ENCODE results near the gene PPP2R5D. TPM values are rescaled to one million over a fixed set of nuclear protein-coding genes. Genes with fewer than 3 reads are reported as not detected.
"Not testable (repeated sequence)": the region's sequence is repeated elsewhere in the genome, so short reads cannot be mapped to it uniquely, and the experiment has no call there.

The PPP2R5D gene
- total and polyA plus RNA-seq, 9 of the 15 experiments (the other 6 are each of a cell fraction or from before 2014, with no cell fraction given) = 1.3 to 96.1 (median 38.4) TPM

DNA sequence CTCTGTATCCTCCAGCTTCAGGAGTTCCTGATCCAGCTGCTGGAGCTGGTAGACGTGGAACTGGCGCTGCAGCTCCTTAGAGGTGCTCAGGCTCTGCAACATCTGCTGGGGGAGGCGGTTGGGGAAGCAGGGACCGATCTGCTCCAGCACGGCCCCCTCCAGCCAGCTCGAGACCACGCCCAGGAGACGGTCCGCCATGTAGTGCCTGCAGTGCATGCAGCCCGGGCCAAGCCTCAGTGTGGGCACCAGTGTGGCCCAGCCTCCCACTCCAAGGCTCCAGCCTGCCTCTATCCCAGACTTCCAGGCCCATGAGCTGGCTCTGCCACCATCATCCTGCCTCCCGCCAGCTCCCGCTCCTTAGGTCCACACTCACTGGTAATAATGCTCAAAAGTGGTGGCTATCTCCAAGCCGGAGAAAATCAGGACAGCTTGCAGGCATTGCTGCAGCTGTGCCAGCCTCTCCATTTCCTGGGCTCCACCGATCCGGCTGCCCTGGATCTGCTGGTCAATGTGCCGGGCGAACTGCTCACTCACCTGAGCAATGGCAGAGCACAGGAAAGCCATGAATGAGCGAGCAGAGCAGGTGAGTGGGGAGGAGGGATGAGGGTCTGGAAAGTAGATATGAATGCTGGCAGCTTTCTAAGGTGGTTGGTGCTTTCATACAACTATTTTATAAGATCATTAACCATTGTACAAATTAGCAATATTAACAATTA lies 56.3 kb downstream of the PPP2R5D start:
- WGBS (ENCODE audit: insufficient coverage, low coverage, missing lambda C conversion rate) = 91% methylated on average over 18 of the region's 18 CpGs
- H3K4me3 ChIP-seq = no peak overlapping the region
- in situ Hi-C loops (cut with MboI) = no loop called here
- no peaks in the 10 kb centered on the region for H4K20me1 ChIP-seq (replicated peaks; ENCODE audit: control insufficient read depth, insufficient read depth, low read length)
- peaks cover 9% of the 10 kb centered on the region for H3K9me1 ChIP-seq (ENCODE audit: control insufficient read depth, insufficient read depth, low read length)
- no peak for ATAC-seq
- H3K4me2 ChIP-seq (ENCODE audit: insufficient read depth, low read length) = no peak overlapping the region
- peak overlapping the region in 1 of 2 experiments; percentile 54; a peak in 1 of 4 replicates for H3K9ac ChIP-seq (ENCODE audit: insufficient read depth in 1 of 2, low read depth in 2 of 2, low read length in 2 of 2)
- FAIRE-seq = no peak
- peaks cover 0 to 10% of the 10 kb centered on the region in 2 experiments; a peak in 3 of 5 replicates for H3K4me1 ChIP-seq (replicated peaks in 1 of 2; ENCODE audit: control insufficient read depth in 2 of 2, insufficient read depth in 2 of 2, low read length in 2 of 2)
- ChIA-PET CTCF (ENCODE audit: low intra/inter-chr PET ratio) (no interaction called here), POLR2A (interaction anchor here (0.7 to 2.6 kb wide), 5 partner anchors 8 to 103 kb away, joined by 3 to 7 read pairs (median 3); no protein-coding TSS in a partner anchor)
- H2AFZ ChIP-seq (ENCODE audit: low read depth, low read length) = no peak overlapping the region
- BruUV-seq (replicated peaks) = no TSS peak
- H3K36me3 ChIP-seq (ENCODE audit: control insufficient read depth, insufficient read depth, low read length) = peaks cover 80% of the 10 kb centered on the region
- TF ChIP-seq TFAM (CRISPR knock-in tag; conservative IDR thresholded peaks at IDR 0.05) (no peak), RBFOX2 (IDR thresholded peaks at IDR 0.05; ENCODE audit: low read depth, low read length) (peak; percentile 45; the same call in 1 of the 2 replicates), POLR2G (IDR thresholded peaks at IDR 0.05; ENCODE audit: low read depth, low read length) (peak; percentile 57), POLR2A (conservative IDR thresholded peaks at IDR 0.05) (0 out of 2 replicates have a peak, but pooled peaks have one; percentile 6), HDAC6 (IDR thresholded peaks at IDR 0.05; ENCODE audit: low read depth, low read length) (no peak)
- TF ChIP-seq, protein P1, sequence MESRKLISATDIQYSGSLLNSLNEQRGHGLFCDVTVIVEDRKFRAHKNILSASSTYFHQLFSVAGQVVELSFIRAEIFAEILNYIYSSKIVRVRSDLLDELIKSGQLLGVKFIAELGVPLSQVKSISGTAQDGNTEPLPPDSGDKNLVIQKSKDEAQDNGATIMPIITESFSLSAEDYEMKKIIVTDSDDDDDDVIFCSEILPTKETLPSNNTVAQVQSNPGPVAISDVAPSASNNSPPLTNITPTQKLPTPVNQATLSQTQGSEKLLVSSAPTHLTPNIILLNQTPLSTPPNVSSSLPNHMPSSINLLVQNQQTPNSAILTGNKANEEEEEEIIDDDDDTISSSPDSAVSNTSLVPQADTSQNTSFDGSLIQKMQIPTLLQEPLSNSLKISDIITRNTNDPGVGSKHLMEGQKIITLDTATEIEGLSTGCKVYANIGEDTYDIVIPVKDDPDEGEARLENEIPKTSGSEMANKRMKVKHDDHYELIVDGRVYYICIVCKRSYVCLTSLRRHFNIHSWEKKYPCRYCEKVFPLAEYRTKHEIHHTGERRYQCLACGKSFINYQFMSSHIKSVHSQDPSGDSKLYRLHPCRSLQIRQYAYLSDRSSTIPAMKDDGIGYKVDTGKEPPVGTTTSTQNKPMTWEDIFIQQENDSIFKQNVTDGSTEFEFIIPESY (CRISPR knock-in tag; IDR thresholded peaks at IDR 0.05) = 0 out of 2 replicates have a peak, but pooled peaks have one; percentile 11
- H3K79me2 ChIP-seq (ENCODE audit: control insufficient read depth, insufficient read depth, low read length) = no peaks in the 10 kb centered on the region
- H3K27ac ChIP-seq (ENCODE audit: extremely low read depth, low read depth, low read length) = no peak overlapping the region
- H3K9me3 ChIP-seq (replicated peaks; ENCODE audit: control insufficient read depth, insufficient read depth, low read depth, low read length) = no peaks in the 10 kb centered on the region
- DNase-seq (ENCODE audit: extremely low read depth in 1 of 4, low spot score in 3 of 4) = no peak
- intact Hi-C loops (cut with micrococcal nuclease) = no loop called here
- H3K27me3 ChIP-seq (ENCODE audit: control insufficient read depth in 2 of 2, insufficient read depth in 2 of 2, low read length in 2 of 2) = no peaks in the 10 kb centered on the region

DNA sequence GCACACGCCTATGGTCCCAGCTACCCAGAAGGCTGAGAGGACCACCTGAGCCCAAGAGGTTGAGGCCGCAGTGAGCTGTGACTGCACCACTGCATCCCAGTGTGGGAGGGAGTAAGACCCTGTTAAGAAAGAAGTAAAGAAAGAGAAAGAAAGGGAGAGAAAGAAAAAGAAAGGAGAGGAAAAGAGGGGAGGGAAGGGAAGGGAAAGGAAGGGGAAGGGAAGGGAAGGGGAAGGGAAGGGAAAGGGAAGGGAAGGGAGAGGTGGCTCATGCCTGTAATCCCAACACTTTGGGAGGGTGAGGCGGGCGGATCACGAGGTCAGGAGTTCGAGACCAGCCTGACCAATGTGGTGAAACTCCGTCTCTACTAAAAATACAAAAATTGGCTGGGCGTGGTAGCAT lies 57.1 kb downstream of the PPP2R5D start:
- in situ Hi-C loops (cut with MboI); ATAC-seq; H2AFZ ChIP-seq (ENCODE audit: low read depth, low read length); BruUV-seq (replicated peaks); H3K27me3 ChIP-seq (ENCODE audit: control insufficient read depth in 2 of 2, insufficient read depth in 2 of 2, low read length in 2 of 2); FAIRE-seq; CTCF ChIA-PET (ENCODE audit: low intra/inter-chr PET ratio); intact Hi-C loops (cut with micrococcal nuclease); H3K9me3 ChIP-seq (replicated peaks; ENCODE audit: control insufficient read depth, insufficient read depth, low read depth, low read length); H3K27ac ChIP-seq (ENCODE audit: extremely low read depth, low read depth, low read length); H3K4me2 ChIP-seq (ENCODE audit: insufficient read depth, low read length); H3K9me1 ChIP-seq (ENCODE audit: control insufficient read depth, insufficient read depth, low read length); H3K9ac ChIP-seq (ENCODE audit: insufficient read depth in 1 of 2, low read depth in 2 of 2, low read length in 2 of 2); H3K79me2 ChIP-seq (ENCODE audit: control insufficient read depth, insufficient read depth, low read length); H3K4me3 ChIP-seq; DNase-seq (ENCODE audit: extremely low read depth in 1 of 4, low spot score in 3 of 4); H4K20me1 ChIP-seq (replicated peaks; ENCODE audit: control insufficient read depth, insufficient read depth, low read length): not testable (repeated sequence)
- 81% methylated on average over 7 of the region's 8 CpGs for WGBS (ENCODE audit: insufficient coverage, low coverage, missing lambda C conversion rate)
- peaks cover 0 to 10% of the 10 kb centered on the region in 2 experiments; a peak in 3 of 5 replicates for H3K4me1 ChIP-seq (replicated peaks in 1 of 2; ENCODE audit: control insufficient read depth in 2 of 2, insufficient read depth in 2 of 2, low read length in 2 of 2)
- POLR2A ChIA-PET = interaction anchor here (1.1 to 2.5 kb wide), 5 partner anchors 8 to 13 kb away, joined by 3 to 12 read pairs (median 5); partner anchors contain the start of gene CUL7
- peaks cover 83% of the 10 kb centered on the region for H3K36me3 ChIP-seq (ENCODE audit: control insufficient read depth, insufficient read depth, low read length)

Data from K562 (cell line).